Measurements from ENCODE around the gene AIDA.

GRCh38 chr1:222751255-222751654 lies 39.0 kb upstream of the AIDA start:
- TF ChIP-seq CTCF (conservative IDR thresholded peaks at IDR 0.05; ENCODE audit: low read depth in 2 of 2) (no peak), EZH2 (IDR thresholded peaks at IDR 0.05; ENCODE audit: low read depth, unreplicated experiment) (no peak), ZNF114 (CRISPR knock-in tag; IDR thresholded peaks at IDR 0.05) (no peak), EZH2phosphoT487 (IDR thresholded peaks at IDR 0.05; ENCODE audit: unreplicated experiment) (no peak), REST (IDR thresholded peaks at IDR 0.05; ENCODE audit: unreplicated experiment) (no peak), POLR2AphosphoS5 (IDR thresholded peaks at IDR 0.05; ENCODE audit: low read depth) (no peak), ETS1 (IDR thresholded peaks at IDR 0.05) (no peak), ZNF462 (CRISPR knock-in tag; IDR thresholded peaks at IDR 0.05) (no peak), NANOG (IDR thresholded peaks at IDR 0.05; ENCODE audit: borderline replicate concordance) (no peak)

Data from GM23338 (cell line).